ENCODE results near the gene FMO4.
"Not testable (repeated sequence)": the region's sequence is repeated elsewhere in the genome, so short reads cannot be mapped to it uniquely, and the experiment has no call there.

FMO4 gene

GRCh38 chr1:171334024-171334640 is 20.1 kb downstream of the FMO4 start:
- no peak for DNase-seq (ENCODE audit: low read depth in 2 of 2)

GRCh38 chr1:171335964-171336363 is 22.0 kb downstream of the FMO4 start:
- DNase-seq (ENCODE audit: low read depth in 2 of 2), result no peak

- not testable (repeated sequence) for DNase-seq (ENCODE audit: low read depth in 2 of 2)
Observed at GRCh38 chr1:171339345-171339744, 25.4 kb downstream of the FMO4 start.

- no peak for DNase-seq (ENCODE audit: low read depth in 2 of 2)
Observed at GRCh38 chr1:171343727-171344472, 29.9 kb downstream of the FMO4 start.

- DNase-seq (ENCODE audit: low read depth in 2 of 2), result no peak
Observed at GRCh38 chr1:171344473-171344820, 30.5 kb downstream of the FMO4 start.

GRCh38 chr1:171345536-171345935 is 31.6 kb downstream of the FMO4 start:
- no peak for DNase-seq (ENCODE audit: low read depth in 2 of 2)

GRCh38 chr1:171346881-171347280 is 32.9 kb downstream of the FMO4 start:
- DNase-seq (ENCODE audit: low read depth in 2 of 2), result no peak

- no peak for DNase-seq (ENCODE audit: low read depth in 2 of 2)
Observed at GRCh38 chr1:171350594-171350993, 36.6 kb downstream of the FMO4 start.

GRCh38 chr1:171351961-171352360 is 38.0 kb downstream of the FMO4 start:
- DNase-seq (ENCODE audit: low read depth in 2 of 2), result no peak

- DNase-seq (ENCODE audit: low read depth in 2 of 2), result no peak
Observed at GRCh38 chr1:171352554-171352953, 38.6 kb downstream of the FMO4 start.

GRCh38 chr1:171355727-171356126 is 41.7 kb downstream of the FMO4 start:
- no peak for DNase-seq (ENCODE audit: low read depth in 2 of 2)

- DNase-seq (ENCODE audit: low read depth in 2 of 2), result no peak
Observed at GRCh38 chr1:171357179-171357578, 43.2 kb downstream of the FMO4 start.

GRCh38 chr1:171359355-171359648 is 45.3 kb downstream of the FMO4 start:
- DNase-seq (ENCODE audit: low read depth in 2 of 2), result not testable (repeated sequence)

- not testable (repeated sequence) for DNase-seq (ENCODE audit: low read depth in 2 of 2)
Observed at GRCh38 chr1:171359731-171360527, 45.9 kb downstream of the FMO4 start.

GRCh38 chr1:171366085-171366484 is 52.1 kb downstream of the FMO4 start:
- no peak for DNase-seq (ENCODE audit: low read depth in 2 of 2)

GRCh38 chr1:171366816-171367215 is 52.8 kb downstream of the FMO4 start:
- DNase-seq (ENCODE audit: low read depth in 2 of 2), result no peak

GRCh38 chr1:171367436-171367835 is 53.5 kb downstream of the FMO4 start:
- DNase-seq (ENCODE audit: low read depth in 2 of 2), result no peak

GRCh38 chr1:171372418-171373084 is 58.6 kb downstream of the FMO4 start:
- no peak for DNase-seq (ENCODE audit: low read depth in 2 of 2)

GRCh38 chr1:171373357-171374122 is 59.6 kb downstream of the FMO4 start:
- DNase-seq (ENCODE audit: low read depth in 2 of 2), result not testable (repeated sequence)

GRCh38 chr1:171379846-171380245 is 65.9 kb downstream of the FMO4 start:
- no peak for DNase-seq (ENCODE audit: low read depth in 2 of 2)

- DNase-seq (ENCODE audit: low read depth in 2 of 2), result no peak
Observed at GRCh38 chr1:171381866-171382210, 67.9 kb downstream of the FMO4 start.

- DNase-seq (ENCODE audit: low read depth in 2 of 2), result no peak
Observed at GRCh38 chr1:171384496-171384895, 70.5 kb downstream of the FMO4 start.

Data from stimulated activated CD8-positive, alpha-beta memory T cell treated with anti-CD3 and anti-CD28 coated beads, Interleukin-7, amount 100 ng/mL, for 4 hours (primary cell).